OCI-LY3 (cell line): Measurements from ENCODE around the gene MRPS27.

ENCODE experiments used
- CTCF ChIP-seq: fragments of 200-600, 300-600 bp; sonication (generic); IDR thresholded peaks from 2 replicates; pipeline ENCODE4 v1.5.1; 2014; ENCODE audit warnings: antibody characterized with exemption, low read length, low read depth
- EZH2phosphoT487 ChIP-seq: fragments of 200-600 bp; shearing (Covaris generic); IDR thresholded peaks from 2 replicates; pipeline ENCODE4 v1.6.1; 2018; ENCODE audit warnings: antibody characterized with exemption, mixed run types, low read depth

GRCh38 chr5:72280581-72281069 lies 39.4 kb downstream of the MRPS27 start:
- TF ChIP-seq CTCF (peak; percentile 43), EZH2phosphoT487 (no peak)
